Upper lobe of left lung (tissue), 6 donors: ENCODE measurements around the gene MTRF1. TPM values are rescaled to one million over a fixed set of nuclear protein-coding genes. Genes with fewer than 3 reads are reported as not detected.

ENCODE experiments used
- ATAC-seq, 2 donors: fragments of 200-7000 bp; cut with Tn5 transposase; one replicate each; pipeline ENCODE4 v1.9.1; 2022; ENCODE audit warnings: mild to moderate bottlenecking in 2 of 2, moderate library complexity in 2 of 2; ENCODE audit not compliant: low FRiP score in 2 of 2
- DNase-seq, 2 donors: peaks; one replicate each; pipeline ENCODE4 v3.0.0-alpha.2; 2019 to 2020
- H3K27ac ChIP-seq, 4 donors: fragments of 200-600 bp; sonication (generic); one replicate each; pipeline ENCODE4 v1.5.1; 2016 to 2019
- H3K27me3 ChIP-seq, 4 donors: fragments of 200-600 bp; sonication (generic); one replicate each; pipeline ENCODE4 v1.5.1; 2017 to 2019
- H3K36me3 ChIP-seq, 4 donors: fragments of 200-600 bp; sonication (generic); one replicate each; pipeline ENCODE4 v1.5.1; 2016 to 2019
- H3K4me1 ChIP-seq, 4 donors: fragments of 200-600 bp; sonication (generic); one replicate each; pipeline ENCODE4 v1.5.1; 2018 to 2019
- H3K4me3 ChIP-seq, 4 donors: fragments of 200-600 bp; sonication (generic); one replicate each; pipeline ENCODE4 v1.5.1; 2017 to 2019; ENCODE audit warnings: mild to moderate bottlenecking in 2 of 4, moderate library complexity in 1 of 4
- H3K9me3 ChIP-seq, 4 donors: fragments of 200-600 bp; sonication (generic); one replicate each; pipeline ENCODE4 v1.5.1; 2018 to 2019
- CTCF ChIP-seq, 6 experiments: fragments of 450-650 bp in 4 of 6; fragments of 200-600 bp in 2 of 6; sonication (generic) in 2 of 6; IDR thresholded peaks; one replicate each; pipeline ENCODE4 v1.5.1; 2016 to 2019; ENCODE audit warnings: antibody characterized with exemption in 6 of 6
- EP300 ChIP-seq, 4 donors: sonication (generic); formaldehyde crosslinking; IDR thresholded peaks; one replicate each; pipeline ENCODE4 v1.5.1; 2017; ENCODE audit warnings: antibody characterized with exemption in 4 of 4, control low read depth in 2 of 4
- POLR2A ChIP-seq, 4 donors: fragments of 450-650 bp; IDR thresholded peaks; one replicate each; pipeline ENCODE4 v1.5.1; 2016 to 2017; ENCODE audit warnings: antibody characterized with exemption in 4 of 4, mild to moderate bottlenecking in 2 of 4
- POLR2AphosphoS5 ChIP-seq, 2 donors: sonication (generic); formaldehyde crosslinking; IDR thresholded peaks; one replicate each; pipeline ENCODE4 v1.5.1; 2017; ENCODE audit warnings: antibody characterized with exemption in 2 of 2
- WGBS, 2 donors: methylation state at CpG; one replicate each; pipeline ENCODE4 v1.1.5; 2017 to 2018; 5-methylcytosine and 5-hydroxymethylcytosine counted together
- total RNA-seq, 6 donors: library from RNA; depleted of rRNA in 4 of 6; stranded (reverse); fragments of >200 nt in 4 of 6; gene quantifications; one replicate each; pipeline versions ENCODE4 v1.1.0 to v1.2.1, GENCODE V29; 2016 to 2021
- donor health status: DM: no; HTN: no; CAD: no; lungs with moderate emphysema.
- donor health status: DM: no; HTN: yes; CAD: no; lungs with severe emphysema.

The MTRF1 gene
- total RNA-seq, 6 donors from 2014 or later = 7.8 to 35.6 (median 9.4) TPM

GRCh38 chr13:41213316-41213715 lies 50.1 kb downstream of the MTRF1 start:
- Histone ChIP-seq H3K27ac (no peak overlapping the region), H3K4me1 (no peaks in the 10 kb centered on the region), H3K9me3 (peaks cover 0 to 9% (median 0%) of the 10 kb centered on the region in 4 donors), H3K27me3 (no peaks in the 10 kb centered on the region), H3K4me3 (no peak overlapping the region), H3K36me3 (no peaks in the 10 kb centered on the region)
- 77 to 89% methylated on average over 1 to 3 of the region's 3 CpGs for WGBS, 2 donors
- no peak for ATAC-seq
- DNase-seq = no peak
- TF ChIP-seq EP300 (IDR thresholded peaks at IDR 0.05) = no peak
- TF ChIP-seq CTCF (IDR thresholded peaks at IDR 0.05) = no peak
- no peak for TF ChIP-seq POLR2A (IDR thresholded peaks at IDR 0.05)
- no peak for TF ChIP-seq POLR2AphosphoS5 (IDR thresholded peaks at IDR 0.05)

GRCh38 chr13:41212881-41213280 lies 50.5 kb downstream of the MTRF1 start:
- TF ChIP-seq EP300 (IDR thresholded peaks at IDR 0.05) (no peak), POLR2A (IDR thresholded peaks at IDR 0.05) (no peak), POLR2AphosphoS5 (IDR thresholded peaks at IDR 0.05) (no peak), CTCF (IDR thresholded peaks at IDR 0.05) (no peak)
- Histone ChIP-seq H3K27me3 (no peaks in the 10 kb centered on the region), H3K36me3 (no peaks in the 10 kb centered on the region), H3K9me3 (peaks cover 0 to 9% (median 0%) of the 10 kb centered on the region in 4 donors), H3K27ac (no peak overlapping the region), H3K4me3 (no peak overlapping the region), H3K4me1 (no peaks in the 10 kb centered on the region)
- no peak for ATAC-seq
- DNase-seq = no peak

GRCh38 chr13:41211062-41211461 lies 52.3 kb downstream of the MTRF1 start:
- peaks cover 0 to 9% (median 0%) of the 10 kb centered on the region in 4 donors for H3K9me3 ChIP-seq
- 92 to 97% methylated on average over 2 of the region's 2 CpGs for WGBS, 2 donors
- H3K27me3 ChIP-seq = no peaks in the 10 kb centered on the region
- no peak overlapping the region for H3K27ac ChIP-seq
- TF ChIP-seq CTCF (IDR thresholded peaks at IDR 0.05) (no peak), EP300 (IDR thresholded peaks at IDR 0.05) (no peak), POLR2A (IDR thresholded peaks at IDR 0.05) (no peak), POLR2AphosphoS5 (IDR thresholded peaks at IDR 0.05) (no peak)
- H3K36me3 ChIP-seq = no peaks in the 10 kb centered on the region
- no peak for ATAC-seq
- no peak overlapping the region for H3K4me3 ChIP-seq
- no peaks in the 10 kb centered on the region for H3K4me1 ChIP-seq
- no peak for DNase-seq

- no peak for ATAC-seq
- no peaks in the 10 kb centered on the region for H3K4me1 ChIP-seq
- no peaks in the 10 kb centered on the region for H3K27me3 ChIP-seq
- no peaks in the 10 kb centered on the region for H3K36me3 ChIP-seq
- H3K27ac ChIP-seq = no peak overlapping the region
- no peak for TF ChIP-seq EP300 (IDR thresholded peaks at IDR 0.05)
- no peak for TF ChIP-seq CTCF (IDR thresholded peaks at IDR 0.05)
- no peak for DNase-seq
- H3K9me3 ChIP-seq = peaks cover 0 to 7% (median 0%) of the 10 kb centered on the region in 4 donors
- H3K4me3 ChIP-seq = no peak overlapping the region
These were observed 56.9 kb downstream of the MTRF1 start for GRCh38 chr13:41206467-41206866.

- no peaks in the 10 kb centered on the region for H3K36me3 ChIP-seq
- no peaks in the 10 kb centered on the region for H3K4me1 ChIP-seq
- H3K27ac ChIP-seq = no peak overlapping the region
- TF ChIP-seq CTCF (IDR thresholded peaks at IDR 0.05) (no peak), POLR2A (IDR thresholded peaks at IDR 0.05) (no peak), POLR2AphosphoS5 (IDR thresholded peaks at IDR 0.05) (no peak), EP300 (IDR thresholded peaks at IDR 0.05) (no peak)
- H3K4me3 ChIP-seq = no peak overlapping the region
- no peak for ATAC-seq
- no peaks in the 10 kb centered on the region for H3K9me3 ChIP-seq
- DNase-seq = no peak
- 94% methylated on average over 6 of the region's 6 CpGs for WGBS, 2 donors
- no peaks in the 10 kb centered on the region for H3K27me3 ChIP-seq
These were observed 59.6 kb downstream of the MTRF1 start for GRCh38 chr13:41203810-41204209.
